PC-9 (cell line): ENCODE measurements around the gene CLDN14. TPM values are rescaled to one million over a fixed set of nuclear protein-coding genes. Genes with fewer than 3 reads are reported as not detected.
A peak's percentile ranks its signal among the peaks of the same experiment; 100 is the strongest.

Experiments used
- BruUV-seq: library from RNA; stranded (reverse); fragments of 400-500 nt; replicated peaks from 2 replicates; lab custom pipeline; 2021; lab: Mats Ljungman, UMichigan
- CTCF ChIA-PET: fragments of 300-600 bp; sonication (Branson Sonifier 250); formaldehyde crosslinking; loops from one replicate; lab custom pipeline; 2022; ENCODE audit warnings: antibody characterized with exemption; lab: Charles Lee
- POLR2A ChIA-PET: fragments of 300-600 bp; sonication (Branson Sonifier 250); formaldehyde crosslinking; loops from one replicate; lab custom pipeline; 2022; ENCODE audit warnings: antibody characterized with exemption; ENCODE audit not compliant: unreplicated experiment; lab: Charles Lee
- DNase-seq, 2 experiments: peaks; one replicate each; pipeline versions ENCODE4 v3.0.0 to v3.0.0-alpha.2; 2015 to 2022; ENCODE audit warnings: mixed read lengths in 1 of 2
- H2AFZ ChIP-seq: fragments of 200-600 bp; sonication (generic); 2 replicates; pipeline ENCODE4 v1.8.1; 2017; ENCODE audit warnings: antibody characterized with exemption
- H3F3A ChIP-seq: fragments of 200-600 bp; sonication (generic); 2 replicates; pipeline ENCODE4 v1.8.1; 2017; ENCODE audit warnings: antibody characterized with exemption, mild to moderate bottlenecking, low read depth; ENCODE audit not compliant: insufficient read depth
- H3K27ac ChIP-seq: fragments of 200-600 bp; sonication (generic); 2 replicates; pipeline ENCODE4 v1.6.1; 2016; ENCODE audit warnings: mixed run types
- H3K27me3 ChIP-seq: fragments of 200-600 bp; sonication (generic); 2 replicates; pipeline ENCODE4 v1.6.1; 2016; ENCODE audit warnings: low read depth, mixed run types; ENCODE audit not compliant: insufficient read depth
- H3K36me3 ChIP-seq: fragments of 200-600 bp; sonication (generic); 2 replicates; pipeline ENCODE4 v1.6.1; 2016; ENCODE audit warnings: low read depth, mixed run types
- H3K4me1 ChIP-seq: fragments of 200-600 bp; sonication (generic); replicated peaks from 2 replicates; pipeline ENCODE4 v1.6.1; 2016; ENCODE audit warnings: mixed run types; ENCODE audit not compliant: insufficient read depth
- H3K4me2 ChIP-seq: fragments of 200-600 bp; sonication (generic); 2 replicates; pipeline ENCODE4 v1.6.1; 2017; ENCODE audit warnings: mixed run types
- H3K4me3 ChIP-seq: fragments of 200-600 bp; sonication (generic); 2 replicates; pipeline ENCODE4 v1.6.1; 2016; ENCODE audit warnings: mixed run types
- H3K79me2 ChIP-seq: fragments of 200-600 bp; sonication (generic); 2 replicates; pipeline ENCODE4 v1.6.1; 2017; ENCODE audit warnings: low read depth, mixed run types
- H3K9me2 ChIP-seq: fragments of 200-600 bp; sonication (generic); 2 replicates; pipeline ENCODE4 v1.8.1; 2017; ENCODE audit warnings: mild to moderate bottlenecking; ENCODE audit not compliant: insufficient read depth
- H3K9me3 ChIP-seq: fragments of 200-600 bp; sonication (generic); 2 replicates; pipeline ENCODE4 v1.8.1; 2016; ENCODE audit warnings: low read depth; ENCODE audit not compliant: insufficient read depth
- H4K20me1 ChIP-seq: fragments of 200-600 bp; sonication (generic); 2 replicates; pipeline ENCODE4 v1.8.1; 2017; ENCODE audit not compliant: insufficient read depth
- EZH2 ChIP-seq: fragments of 200-600 bp; sonication (generic); IDR thresholded peaks from 2 replicates; pipeline ENCODE4 v1.8.0; 2017; ENCODE audit warnings: antibody characterized with exemption, low read depth
- intact Hi-C: fragments of 100-400 bp; cut with micrococcal nuclease; formaldehyde crosslinking; loops from one replicate; pipeline ENCODE4 v1.10.0; 2022; ENCODE audit not compliant: unreplicated experiment
- total RNA-seq: library from RNA; stranded (reverse); gene quantifications from 2 replicates; pipeline ENCODE4 v1.2.3, GENCODE V29; 2021
- TF ChIP-seq, protein P1 (sequence below): fragments of 200-600 bp; sonication (generic); conservative IDR thresholded peaks from 2 replicates; pipeline ENCODE4 v1.6.1; 2017; ENCODE audit warnings: mixed run types, antibody characterized with exemption, mild to moderate bottlenecking, moderate library complexity

The CLDN14 gene
- total RNA-seq, 1 experiment from 2014 or later = not detected

DNA sequence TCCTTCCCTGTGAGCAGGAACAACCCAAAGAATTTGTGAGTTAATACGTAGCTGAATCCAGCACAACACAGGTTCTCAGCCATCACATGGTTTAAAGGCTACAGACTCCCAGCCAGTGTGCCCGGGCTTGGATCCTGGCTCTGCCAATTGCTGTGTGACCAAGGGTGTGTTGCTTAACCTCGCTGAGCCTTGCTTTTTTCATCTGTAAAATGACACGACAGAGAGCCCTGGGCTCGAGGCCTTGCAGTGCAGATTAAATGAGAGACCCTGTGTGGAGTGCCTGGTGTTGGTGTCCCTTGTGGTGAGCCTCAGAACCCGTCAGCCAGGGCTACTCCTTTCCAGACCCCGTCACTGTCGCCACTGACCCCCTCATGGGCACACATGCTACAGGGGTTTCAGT lies 55.3 kb downstream of the CLDN14 start:
- Histone ChIP-seq H3K4me3 (no peak overlapping the region), H3K9me3 (no peaks in the 10 kb centered on the region), H3K36me3 (no peaks in the 10 kb centered on the region), H3K27me3 (no peaks in the 10 kb centered on the region), H3F3A (peaks cover 4% of the 10 kb centered on the region; the same call in 1 of the 2 replicates), H3K27ac (no peak overlapping the region), H3K9me2 (no peaks in the 10 kb centered on the region), H2AFZ (no peak overlapping the region), H3K79me2 (no peaks in the 10 kb centered on the region), H3K4me2 (no peak overlapping the region), H4K20me1 (no peaks in the 10 kb centered on the region), H3K4me1 (peaks cover 12% of the 10 kb centered on the region)
- POLR2A ChIA-PET = no interaction called here
- no peak for DNase-seq
- TF ChIP-seq, protein P1, sequence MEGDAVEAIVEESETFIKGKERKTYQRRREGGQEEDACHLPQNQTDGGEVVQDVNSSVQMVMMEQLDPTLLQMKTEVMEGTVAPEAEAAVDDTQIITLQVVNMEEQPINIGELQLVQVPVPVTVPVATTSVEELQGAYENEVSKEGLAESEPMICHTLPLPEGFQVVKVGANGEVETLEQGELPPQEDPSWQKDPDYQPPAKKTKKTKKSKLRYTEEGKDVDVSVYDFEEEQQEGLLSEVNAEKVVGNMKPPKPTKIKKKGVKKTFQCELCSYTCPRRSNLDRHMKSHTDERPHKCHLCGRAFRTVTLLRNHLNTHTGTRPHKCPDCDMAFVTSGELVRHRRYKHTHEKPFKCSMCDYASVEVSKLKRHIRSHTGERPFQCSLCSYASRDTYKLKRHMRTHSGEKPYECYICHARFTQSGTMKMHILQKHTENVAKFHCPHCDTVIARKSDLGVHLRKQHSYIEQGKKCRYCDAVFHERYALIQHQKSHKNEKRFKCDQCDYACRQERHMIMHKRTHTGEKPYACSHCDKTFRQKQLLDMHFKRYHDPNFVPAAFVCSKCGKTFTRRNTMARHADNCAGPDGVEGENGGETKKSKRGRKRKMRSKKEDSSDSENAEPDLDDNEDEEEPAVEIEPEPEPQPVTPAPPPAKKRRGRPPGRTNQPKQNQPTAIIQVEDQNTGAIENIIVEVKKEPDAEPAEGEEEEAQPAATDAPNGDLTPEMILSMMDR = no peak
- no peak for TF ChIP-seq EZH2
- CTCF ChIA-PET = no interaction called here
- intact Hi-C loops = loop anchor here (5.0 kb wide), 1 partner anchor 78 kb away; no protein-coding TSS in a partner anchor
- BruUV-seq = no TSS peak

DNA sequence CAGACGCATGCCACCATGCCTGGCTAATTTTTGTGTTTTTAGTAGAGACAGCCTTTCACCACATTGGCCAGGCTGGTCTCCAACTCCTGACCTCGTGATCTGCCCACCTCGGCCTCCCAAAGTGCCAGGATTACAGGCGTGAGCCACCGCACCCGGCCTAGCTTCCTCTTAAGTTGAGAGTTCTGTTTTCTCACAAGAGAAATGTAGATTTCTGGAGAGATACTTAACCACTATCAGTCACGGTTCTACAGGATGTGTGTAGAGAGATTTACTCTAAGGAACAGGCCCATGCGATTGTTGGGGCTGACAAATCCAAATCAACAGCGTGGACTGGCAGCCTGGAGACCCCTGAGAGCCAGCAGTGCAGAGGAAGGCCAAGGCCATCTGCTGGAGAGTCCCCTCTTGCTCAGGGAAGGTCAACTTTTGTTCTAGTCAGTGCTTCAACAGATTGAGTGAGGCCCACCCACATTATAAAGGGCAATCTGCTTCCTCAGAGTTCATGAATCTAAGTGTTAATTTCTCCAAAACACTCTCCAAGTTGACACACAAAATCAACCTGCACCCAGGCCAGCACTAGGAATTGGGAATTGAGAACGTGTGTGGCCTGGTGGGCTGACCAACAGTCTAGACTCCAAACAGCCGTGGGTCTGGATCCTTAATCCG lies 56.0 kb downstream of the CLDN14 start:
- Histone ChIP-seq H3K9me2 (no peaks in the 10 kb centered on the region), H3K4me3 (no peak overlapping the region), H3F3A (no peaks in the 10 kb centered on the region), H3K9me3 (no peaks in the 10 kb centered on the region), H3K4me1 (peaks cover 6% of the 10 kb centered on the region), H3K27me3 (no peaks in the 10 kb centered on the region), H3K27ac (no peak overlapping the region), H3K79me2 (no peaks in the 10 kb centered on the region), H3K4me2 (no peak overlapping the region), H3K36me3 (no peaks in the 10 kb centered on the region), H2AFZ (no peak overlapping the region), H4K20me1 (no peaks in the 10 kb centered on the region)
- ChIA-PET POLR2A (no interaction called here), CTCF (no interaction called here)
- no peak for TF ChIP-seq EZH2
- TF ChIP-seq, protein P1 = no peak
- intact Hi-C loops = loop anchor here (5.0 kb wide), 1 partner anchor 78 kb away; no protein-coding TSS in a partner anchor
- DNase-seq = no peak
- no TSS peak for BruUV-seq

DNA sequence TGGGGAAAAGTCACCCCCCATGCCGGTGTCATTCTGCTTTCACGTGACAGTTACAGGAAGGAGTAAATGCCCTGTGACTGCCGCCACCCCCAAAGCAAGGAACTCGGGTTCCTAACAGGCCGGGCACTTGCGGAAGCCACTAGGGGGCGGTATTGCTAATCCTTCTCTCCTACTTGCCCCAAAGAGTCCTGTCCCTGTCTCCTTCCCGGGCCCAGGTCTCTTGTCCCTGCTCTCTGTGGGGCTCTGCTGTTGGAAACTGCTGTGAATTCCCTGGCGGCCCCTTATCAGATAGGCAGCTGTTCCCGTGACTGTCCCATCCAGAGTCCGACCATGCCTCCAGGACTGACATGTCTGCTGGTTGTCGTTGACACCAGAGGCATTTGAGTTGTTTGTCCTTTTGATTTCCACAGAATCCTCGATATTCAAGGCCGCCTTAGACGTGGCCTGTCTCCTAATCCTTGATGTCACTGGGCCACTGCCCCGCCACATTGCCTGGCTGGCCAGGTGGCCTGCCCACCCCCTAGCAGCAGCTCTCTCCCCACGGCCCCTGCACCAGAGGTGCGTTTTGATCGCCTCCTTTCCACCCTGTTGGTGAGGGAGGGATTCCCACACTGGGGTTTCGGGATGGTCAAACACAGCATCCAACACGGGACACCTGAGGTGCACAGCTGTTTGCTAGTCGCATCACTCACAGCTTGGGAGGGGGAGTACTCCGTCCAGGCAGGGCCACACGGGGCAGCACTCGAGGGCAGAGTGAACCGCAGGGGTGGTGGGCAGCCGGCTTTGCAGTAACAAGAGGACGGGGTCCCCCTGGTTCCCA lies 57.4 kb downstream of the CLDN14 start:
- Histone ChIP-seq H3K4me3 (no peak overlapping the region), H3K9me3 (no peaks in the 10 kb centered on the region), H3K27me3 (no peaks in the 10 kb centered on the region), H2AFZ (no peak overlapping the region), H3K27ac (no peak overlapping the region), H3K4me1 (no peaks in the 10 kb centered on the region), H3K4me2 (no peak overlapping the region), H3K36me3 (no peaks in the 10 kb centered on the region), H3K79me2 (no peaks in the 10 kb centered on the region), H3F3A (no peaks in the 10 kb centered on the region), H4K20me1 (no peaks in the 10 kb centered on the region), H3K9me2 (no peaks in the 10 kb centered on the region)
- no peak for TF ChIP-seq EZH2
- TF ChIP-seq, protein P1 = peak; percentile 80
- intact Hi-C loops = loop anchor here (5.0 kb wide), 1 partner anchor 80 kb away; no protein-coding TSS in a partner anchor
- ChIA-PET CTCF (no interaction called here), POLR2A (no interaction called here)
- BruUV-seq = no TSS peak
- DNase-seq = peak in 1 of 2 experiments; percentile 57
